Adipose tissue (tissue), 3 donors: ENCODE measurements around the gene INSYN1. TPM values are rescaled to one million over a fixed set of nuclear protein-coding genes. Genes with fewer than 3 reads are reported as not detected.
"Not testable (repeated sequence)": the region's sequence is repeated elsewhere in the genome, so short reads cannot be mapped to it uniquely, and the experiment has no call there.

ENCODE experiments used
- H3K27ac ChIP-seq: one replicate; pipeline ENCODE4 v1.5.1; 2013; ENCODE audit warnings: low read depth, low read length
- WGBS, 3 donors: extraction: QIAGEN DNeasy Blood & Tissue Kit; methylation state at CpG; one replicate each; pipeline ENCODE4 v1.1.7; 2013; 5-methylcytosine and 5-hydroxymethylcytosine counted together
- polyA plus RNA-seq, 3 donors: library from polyadenylated mRNA; stranded (reverse); fragments of 200-250 nt; gene quantifications; one replicate each; pipeline ENCODE4 v1.2.3, GENCODE V29; 2013
- donor health status: healthy with polysubstance abuse.
- donor health status: Bipolar disorder and iron deficiency.
- donor health status: healthy.

Gene INSYN1
- polyA plus RNA-seq, 3 donors = 1.2 to 2.0 (median 1.3) TPM

GRCh38 chr15:73727330-73727976 is 25.7 kb downstream of the INSYN1 start:
- H3K27ac ChIP-seq = no peak overlapping the region
- WGBS, 3 donors = 90 to 91% (median 90%) methylated on average over 7 of the region's 7 CpGs

GRCh38 chr15:73724212-73724611 is 28.9 kb downstream of the INSYN1 start:
- H3K27ac ChIP-seq = no peak overlapping the region
- 56 to 72% (median 61%) methylated on average over 3 of the region's 3 CpGs for WGBS, 3 donors

GRCh38 chr15:73723191-73723590 is 30.0 kb downstream of the INSYN1 start:
- WGBS, 3 donors = 38 to 46% (median 39%) methylated on average over 4 of the region's 4 CpGs
- H3K27ac ChIP-seq = no peak overlapping the region

DNA sequence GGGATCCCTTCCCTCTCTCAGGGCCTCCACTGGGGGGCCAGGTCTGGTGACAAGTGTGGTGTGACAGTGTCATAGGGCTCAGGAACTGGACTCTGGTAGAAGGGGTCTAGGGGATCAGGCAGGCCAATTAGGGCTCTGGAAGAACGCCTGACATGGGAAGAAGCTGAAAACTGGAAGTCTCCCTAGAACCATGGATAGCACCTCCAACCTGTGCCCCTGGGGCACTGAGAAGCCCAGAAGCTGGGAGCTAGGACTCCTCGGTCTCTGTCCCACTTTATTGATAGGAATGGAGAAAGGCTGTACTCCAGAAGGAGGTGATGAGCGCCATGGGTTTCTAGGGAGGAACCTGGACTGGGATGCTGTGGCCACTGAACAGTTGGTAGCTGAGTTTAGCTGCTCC is 30.7 kb downstream of the INSYN1 start:
- no peak overlapping the region for H3K27ac ChIP-seq
- 95 to 98% (median 95%) methylated on average over 3 of the region's 3 CpGs for WGBS, 3 donors

DNA sequence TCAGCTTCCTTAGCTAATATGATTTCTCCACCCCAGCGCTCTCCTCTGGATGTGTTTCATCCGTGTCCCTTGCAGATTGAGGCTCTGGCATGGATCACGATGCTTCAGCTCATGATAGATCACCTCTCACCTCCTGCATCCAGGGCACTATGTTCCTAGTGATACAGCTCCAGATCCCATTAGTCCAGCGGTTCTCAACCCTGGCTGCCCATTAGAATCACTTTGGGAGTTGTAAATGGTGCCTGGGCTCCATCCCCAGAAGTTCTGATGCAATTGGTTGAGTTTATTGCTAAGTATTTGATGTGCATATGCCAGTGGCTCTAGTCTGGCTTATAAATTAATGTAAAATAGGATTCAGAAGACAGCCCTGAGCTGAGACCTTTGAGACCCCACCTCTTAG is 34.5 kb downstream of the INSYN1 start:
- 75 to 81% (median 77%) methylated on average over 4 of the region's 4 CpGs for WGBS, 3 donors
- no peak overlapping the region for H3K27ac ChIP-seq

GRCh38 chr15:73717802-73718201 is 35.3 kb downstream of the INSYN1 start:
- WGBS, 3 donors = 57 to 71% (median 70%) methylated on average over 11 of the region's 11 CpGs
- H3K27ac ChIP-seq = no peak overlapping the region

DNA sequence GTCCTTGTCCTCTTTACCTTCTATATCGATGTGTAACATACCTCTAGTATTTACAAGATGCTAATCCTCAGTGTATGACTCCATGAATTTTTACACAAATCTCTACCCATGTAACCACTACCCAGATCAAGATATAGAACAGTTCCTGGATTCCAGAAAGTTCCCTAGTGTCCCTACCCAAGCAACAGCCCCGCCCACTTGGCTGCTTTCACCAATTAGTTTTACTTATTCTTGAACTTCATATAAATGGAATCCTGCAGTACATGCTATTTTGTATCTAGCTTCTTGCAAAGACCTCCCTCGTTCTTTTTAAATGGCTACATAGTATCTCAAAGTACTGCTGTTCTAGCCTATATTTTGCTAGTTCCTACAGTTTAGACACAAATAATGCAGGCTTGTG is 35.9 kb downstream of the INSYN1 start:
- no peak overlapping the region for H3K27ac ChIP-seq
- 70 to 78% (median 77%) methylated on average over 3 of the region's 3 CpGs for WGBS, 3 donors

DNA sequence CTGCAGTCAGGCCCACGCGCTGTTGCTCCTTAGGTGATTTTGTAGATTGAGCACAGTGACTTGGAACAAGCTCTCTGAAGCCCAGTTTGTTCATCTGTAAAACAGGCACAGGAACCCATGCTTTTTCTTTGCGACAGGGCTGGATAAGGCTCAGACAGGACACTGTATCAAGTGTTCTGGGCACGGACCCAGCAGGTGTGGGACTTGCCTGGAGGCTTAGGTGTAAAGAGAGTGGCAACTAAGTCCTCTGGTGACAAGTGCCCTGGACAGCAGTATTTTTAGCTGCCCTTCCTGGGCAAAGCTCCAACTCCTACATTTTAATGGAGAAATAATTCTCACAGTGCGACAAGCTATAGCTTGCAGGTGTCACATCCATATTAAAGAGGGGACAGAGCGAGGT is 36.7 kb downstream of the INSYN1 start:
- WGBS, 3 donors = 50 to 88% (median 88%) methylated on average over 6 of the region's 6 CpGs
- H3K27ac ChIP-seq = no peak overlapping the region

DNA sequence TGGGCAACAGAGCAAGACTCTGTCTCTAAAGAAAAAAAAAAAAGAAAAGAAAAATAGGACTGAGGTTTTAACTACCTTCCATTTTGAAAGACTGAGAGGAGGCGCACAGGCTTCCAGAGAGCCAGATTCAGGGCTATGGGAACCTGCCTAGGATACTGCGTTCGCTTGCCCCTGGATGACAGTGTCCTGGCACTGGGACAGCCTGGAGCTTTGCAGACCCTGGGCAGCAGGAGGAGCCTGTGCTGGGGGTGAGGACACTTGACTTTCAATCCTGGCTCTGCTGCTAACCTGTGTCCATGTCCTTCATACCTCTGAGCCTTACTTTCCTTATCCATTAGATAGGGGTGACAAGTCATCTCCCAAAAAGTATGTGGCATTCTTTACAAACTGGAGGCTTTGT is 37.7 kb downstream of the INSYN1 start:
- H3K27ac ChIP-seq = no peak overlapping the region
- WGBS, 3 donors = 81 to 95% (median 90%) methylated on average over 3 of the region's 3 CpGs

- H3K27ac ChIP-seq = no peak overlapping the region
- WGBS, 3 donors = 95 to 97% (median 97%) methylated on average over 5 of the region's 5 CpGs
Measured at GRCh38 chr15:73714695-73715301, 38.4 kb downstream of the INSYN1 start.

GRCh38 chr15:73712107-73712506 is 41.0 kb downstream of the INSYN1 start:
- no peak overlapping the region for H3K27ac ChIP-seq

GRCh38 chr15:73711526-73711925 is 41.6 kb downstream of the INSYN1 start:
- H3K27ac ChIP-seq = no peak overlapping the region
- WGBS, 3 donors = 69 to 89% (median 71%) methylated on average over 4 of the region's 4 CpGs

DNA sequence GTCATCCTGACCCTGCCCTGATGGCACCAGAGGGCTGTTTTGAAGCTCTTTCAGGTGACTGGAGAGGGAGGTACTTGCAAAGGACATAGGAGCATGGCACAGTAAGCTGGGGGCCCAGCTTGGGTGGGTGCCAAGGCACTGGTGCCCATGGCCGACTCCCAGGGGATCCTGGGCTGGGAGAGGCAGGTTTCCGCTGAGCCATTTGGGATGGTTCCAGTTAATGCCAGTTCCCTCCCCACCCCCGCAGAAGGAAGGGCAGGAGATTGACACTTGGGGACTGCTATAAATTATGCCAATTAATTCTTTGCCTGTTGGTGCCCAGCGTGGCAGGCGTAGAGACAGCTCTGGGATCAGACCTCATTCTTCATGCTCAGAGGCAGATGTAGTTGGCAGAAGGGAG is 42.8 kb downstream of the INSYN1 start:
- no peak overlapping the region for H3K27ac ChIP-seq
- 80 to 85% (median 82%) methylated on average over 5 of the region's 5 CpGs for WGBS, 3 donors

- WGBS, 3 donors = 85 to 93% (median 88%) methylated on average over 4 of the region's 4 CpGs
- no peak overlapping the region for H3K27ac ChIP-seq
Measured at GRCh38 chr15:73709686-73710085, 43.5 kb downstream of the INSYN1 start.

GRCh38 chr15:73709241-73709640 is 43.9 kb downstream of the INSYN1 start:
- WGBS, 3 donors = 93 to 97% (median 96%) methylated on average over 6 of the region's 6 CpGs

GRCh38 chr15:73708691-73709090 is 44.5 kb downstream of the INSYN1 start:
- WGBS, 3 donors = 92 to 95% (median 95%) methylated on average over 6 of the region's 6 CpGs
- H3K27ac ChIP-seq = no peak overlapping the region

More at GRCh38 chr15:73709241-73709640, 43.9 kb downstream of the INSYN1 start:
- H3K27ac ChIP-seq = no peak overlapping the region

DNA sequence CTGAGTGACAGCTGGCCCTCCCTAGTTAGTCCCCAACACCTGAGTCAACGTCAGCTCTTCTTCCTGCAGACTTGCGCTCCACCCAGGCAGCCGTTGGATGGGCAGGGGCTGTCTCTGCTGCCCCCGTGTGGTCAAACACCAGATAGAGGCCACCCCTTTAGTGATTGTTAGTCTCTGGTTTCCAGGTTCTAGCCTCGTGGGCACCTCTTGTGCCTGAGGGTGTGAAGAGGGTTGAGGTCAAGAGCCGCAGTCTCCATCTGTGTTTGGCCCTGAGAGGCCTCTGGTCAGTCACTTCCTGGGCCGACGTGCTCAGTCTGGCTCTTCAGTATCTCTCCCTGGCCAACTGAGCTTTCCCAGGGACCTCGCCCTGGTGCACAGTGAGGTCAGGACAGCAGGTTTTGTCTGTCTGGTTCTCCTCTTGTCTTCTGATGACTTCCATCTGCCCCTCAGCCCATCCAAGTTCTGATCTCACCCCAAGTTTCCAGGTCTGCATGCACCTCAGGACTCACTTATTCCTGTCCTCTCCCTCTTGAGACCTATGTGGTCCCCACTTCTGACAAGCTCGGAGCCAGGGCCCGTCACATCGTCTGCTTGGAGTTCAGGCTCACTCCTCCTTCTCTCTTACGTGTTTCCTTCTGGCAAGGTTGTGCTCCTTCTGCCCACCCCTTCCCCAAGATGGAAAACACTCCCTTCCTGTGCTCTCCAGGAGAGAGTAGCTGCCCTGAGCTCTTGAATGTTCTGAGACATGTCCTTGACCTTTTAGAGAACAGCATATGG is 48.1 kb downstream of the INSYN1 start:
- no peak overlapping the region for H3K27ac ChIP-seq
- 43 to 57% (median 44%) methylated on average over 13 of the region's 13 CpGs for WGBS, 3 donors

- WGBS, 3 donors = 81 to 84% (median 83%) methylated on average over 20 to 23 of the region's 23 CpGs
- H3K27ac ChIP-seq = not testable (repeated sequence)
Measured at GRCh38 chr15:73704142-73704868, 48.8 kb downstream of the INSYN1 start.

GRCh38 chr15:73703601-73704000 is 49.5 kb downstream of the INSYN1 start:
- H3K27ac ChIP-seq = not testable (repeated sequence)
- WGBS, 3 donors = 87 to 94% (median 91%) methylated on average over 21 to 23 of the region's 23 CpGs
